Choroid plexus epithelial cell (primary cell): ENCODE data around the gene GJD4.
A peak's percentile ranks its signal among the peaks of the same experiment; 100 is the strongest.

Source experiments
- DNase-seq: peaks from one replicate; pipeline ENCODE4 v3.0.0-alpha.2; 2010; ENCODE audit warnings: low read depth
- H3K4me3 ChIP-seq: 2 replicates; pipeline ENCODE4 v1.5.1; 2011; ENCODE audit warnings: low read depth, mild to moderate bottlenecking, control low read depth, low read length, moderate library complexity
- TF ChIP-seq, protein P1 (sequence below): conservative IDR thresholded peaks from 2 replicates; pipeline ENCODE4 v1.5.1; 2011; ENCODE audit warnings: low read depth, mild to moderate bottlenecking, control low read depth, inconsistent platforms, low read length, moderate library complexity

Gene GJD4

DNA sequence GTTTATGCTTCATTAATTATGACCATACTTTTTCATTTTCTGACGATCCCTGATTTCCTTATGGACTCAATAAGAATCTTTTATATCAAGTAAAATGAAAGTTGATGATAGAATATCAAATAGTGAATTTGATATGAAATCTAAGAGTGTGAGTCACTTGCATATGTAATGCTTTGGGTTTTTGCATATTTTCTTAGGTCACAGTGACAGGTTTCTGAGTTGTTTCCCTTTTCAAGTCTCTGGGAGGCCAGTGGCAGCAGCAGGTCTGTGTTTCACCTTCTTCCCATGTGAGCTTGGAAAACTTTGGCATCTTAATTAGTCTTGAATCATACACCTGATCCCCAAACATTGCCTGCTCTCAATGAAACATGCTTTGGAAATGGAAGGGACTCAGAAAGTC is 34.7 kb upstream of the GJD4 start:
- no peak overlapping the region for H3K4me3 ChIP-seq
- no peak for DNase-seq
- TF ChIP-seq, protein P1, sequence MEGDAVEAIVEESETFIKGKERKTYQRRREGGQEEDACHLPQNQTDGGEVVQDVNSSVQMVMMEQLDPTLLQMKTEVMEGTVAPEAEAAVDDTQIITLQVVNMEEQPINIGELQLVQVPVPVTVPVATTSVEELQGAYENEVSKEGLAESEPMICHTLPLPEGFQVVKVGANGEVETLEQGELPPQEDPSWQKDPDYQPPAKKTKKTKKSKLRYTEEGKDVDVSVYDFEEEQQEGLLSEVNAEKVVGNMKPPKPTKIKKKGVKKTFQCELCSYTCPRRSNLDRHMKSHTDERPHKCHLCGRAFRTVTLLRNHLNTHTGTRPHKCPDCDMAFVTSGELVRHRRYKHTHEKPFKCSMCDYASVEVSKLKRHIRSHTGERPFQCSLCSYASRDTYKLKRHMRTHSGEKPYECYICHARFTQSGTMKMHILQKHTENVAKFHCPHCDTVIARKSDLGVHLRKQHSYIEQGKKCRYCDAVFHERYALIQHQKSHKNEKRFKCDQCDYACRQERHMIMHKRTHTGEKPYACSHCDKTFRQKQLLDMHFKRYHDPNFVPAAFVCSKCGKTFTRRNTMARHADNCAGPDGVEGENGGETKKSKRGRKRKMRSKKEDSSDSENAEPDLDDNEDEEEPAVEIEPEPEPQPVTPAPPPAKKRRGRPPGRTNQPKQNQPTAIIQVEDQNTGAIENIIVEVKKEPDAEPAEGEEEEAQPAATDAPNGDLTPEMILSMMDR, result no peak

DNA sequence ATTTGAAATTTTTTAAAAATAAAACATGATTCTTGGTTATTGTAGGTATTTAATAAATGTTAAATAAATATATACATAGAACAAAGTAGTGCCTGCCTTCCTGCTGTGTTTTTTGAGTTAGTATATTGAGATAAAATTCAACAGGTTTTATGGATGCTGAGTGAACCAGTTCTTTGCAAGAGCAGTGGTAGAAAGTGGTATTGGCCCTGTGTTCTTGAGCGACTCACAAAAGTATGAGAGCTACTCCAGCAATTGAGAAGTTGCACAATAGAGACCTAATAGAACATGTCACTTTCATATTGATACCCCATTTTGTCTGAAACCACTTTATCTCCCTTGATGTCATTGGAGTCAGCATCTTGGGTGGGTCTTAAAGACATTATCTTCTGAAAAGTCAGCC is 32.6 kb upstream of the GJD4 start:
- peak; percentile 40 for DNase-seq
- TF ChIP-seq, protein P1, result no peak

DNA sequence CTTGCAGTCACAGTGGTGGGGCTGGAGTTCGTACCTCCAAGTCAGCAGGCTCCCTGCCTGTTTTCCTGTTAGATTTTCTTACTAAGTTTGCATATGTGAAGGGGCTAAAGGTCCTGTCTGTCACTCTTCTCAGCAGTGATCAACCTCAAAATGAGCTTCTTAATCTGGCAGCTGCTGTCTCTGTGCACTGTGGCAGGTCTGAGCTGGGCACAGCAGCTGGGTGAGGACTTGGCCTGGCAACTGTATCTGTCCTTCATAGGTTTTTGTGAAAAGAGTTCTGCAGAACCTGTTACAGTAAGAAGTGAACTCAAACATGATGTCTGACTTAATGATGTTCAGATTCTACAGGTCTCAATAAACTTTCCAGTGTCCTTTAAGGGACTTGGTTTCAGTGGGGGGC is 31.3 kb upstream of the GJD4 start:
- TF ChIP-seq, protein P1, result no peak
- DNase-seq, result no peak
- H3K4me3 ChIP-seq, result no peak overlapping the region

More for the DNA sequence above, 32.6 kb upstream of the GJD4 start:
- H3K4me3 ChIP-seq, result no peak overlapping the region

DNA sequence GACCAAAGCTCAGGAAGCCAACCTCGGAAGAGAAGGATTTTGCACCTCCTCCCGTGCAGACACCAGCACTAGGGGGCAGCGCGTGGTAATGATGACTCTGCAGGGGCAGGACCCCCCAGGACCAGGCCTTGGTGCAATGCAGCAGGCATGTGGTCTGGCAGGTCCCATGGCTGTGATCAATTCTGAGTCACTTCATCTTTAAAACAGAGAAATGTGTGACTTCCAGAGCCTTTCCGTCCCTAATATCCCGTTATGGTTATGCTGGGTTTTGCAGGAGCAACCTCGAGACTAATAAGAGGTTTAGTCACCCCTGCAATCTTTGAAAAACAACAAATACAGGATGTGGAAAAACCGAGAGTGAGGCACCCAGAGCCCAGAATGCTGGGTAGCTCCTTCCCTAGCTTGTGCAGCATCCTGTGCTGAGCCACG is 30.2 kb upstream of the GJD4 start:
- H3K4me3 ChIP-seq, result no peak overlapping the region
- peak; percentile 85 for DNase-seq

DNA sequence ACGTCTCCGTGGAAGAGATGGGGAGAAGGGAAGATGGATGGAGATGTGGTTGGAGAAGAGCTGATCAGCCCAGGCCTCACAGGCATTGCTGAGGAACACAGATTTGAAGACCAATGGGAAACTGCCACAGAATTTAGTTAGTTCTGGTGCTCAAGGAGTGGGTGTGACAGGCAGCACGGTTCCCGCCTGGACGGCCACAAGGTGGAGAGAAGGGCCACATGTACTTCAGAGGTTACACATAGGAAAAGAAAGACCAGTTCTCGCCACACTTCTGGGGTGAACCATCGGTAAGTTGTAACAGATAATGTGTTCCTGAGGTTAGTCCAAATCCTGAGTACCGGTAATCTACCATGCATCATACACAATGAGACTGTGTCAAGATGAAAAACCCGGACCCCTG is 29.5 kb upstream of the GJD4 start:
- no peak overlapping the region for H3K4me3 ChIP-seq
- TF ChIP-seq, protein P1, result no peak
- DNase-seq, result no peak

More for the DNA sequence above, 30.2 kb upstream of the GJD4 start:
- TF ChIP-seq, protein P1, result peak; percentile 57

DNA sequence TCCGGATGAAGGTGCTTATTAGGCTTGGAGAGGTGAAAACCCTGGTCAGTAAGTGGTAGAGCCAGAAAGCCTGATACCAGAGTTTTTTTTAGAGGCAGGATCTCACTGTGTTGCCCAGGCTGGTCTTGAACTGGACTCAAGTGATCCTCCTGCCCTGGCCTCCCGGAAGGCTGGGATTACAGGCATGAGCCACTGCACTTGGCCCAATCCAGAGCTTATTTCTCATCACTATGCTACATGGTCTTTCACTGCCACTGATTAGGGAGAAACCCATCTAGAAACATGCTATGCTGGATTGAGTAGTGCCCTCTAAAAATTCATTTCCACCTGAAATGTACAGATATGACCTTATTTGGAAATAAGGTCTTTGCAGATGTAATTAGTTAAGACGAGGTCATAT is 28.4 kb upstream of the GJD4 start:
- TF ChIP-seq, protein P1, result no peak
- H3K4me3 ChIP-seq, result no peak overlapping the region
- no peak for DNase-seq

DNA sequence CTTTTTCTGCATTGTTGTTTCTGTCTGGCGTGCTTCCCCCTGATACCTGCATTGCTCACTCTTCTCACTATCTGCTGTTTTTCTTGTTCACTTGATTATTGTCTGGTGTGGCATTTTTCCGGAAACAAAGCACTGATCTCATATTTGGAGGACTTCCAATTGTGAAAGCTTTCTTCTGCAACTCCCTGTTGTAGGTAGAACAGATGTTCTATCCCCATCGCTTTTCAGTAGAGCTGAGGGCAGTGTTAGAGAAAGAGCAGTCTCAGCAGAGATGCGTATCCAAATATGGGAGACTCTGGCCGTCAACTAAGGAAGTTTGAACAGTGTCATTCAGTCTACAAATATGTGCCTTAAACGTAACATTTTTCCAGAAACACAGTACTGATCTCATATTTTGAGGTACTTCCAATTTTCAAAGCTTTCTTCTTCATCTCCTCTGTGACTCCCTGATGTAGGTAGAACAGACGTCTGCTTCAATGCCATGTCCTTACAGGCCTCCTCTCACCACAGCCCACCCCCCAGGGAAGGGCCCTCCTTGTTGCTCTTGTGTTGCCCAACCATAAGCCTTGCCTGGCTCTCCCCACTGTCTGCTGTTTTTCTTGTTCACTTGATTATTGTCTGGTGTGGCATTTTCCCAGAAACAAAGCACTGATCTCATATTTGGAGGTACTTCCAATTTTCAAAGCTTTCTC is 27.1 kb upstream of the GJD4 start:
- DNase-seq, result peak; percentile 66
- TF ChIP-seq, protein P1, result no peak
- H3K4me3 ChIP-seq, result no peak overlapping the region
